DND-41 (cell line): ENCODE results near the gene FRMD7.

ENCODE experiments used
- ATAC-seq: fragments of 200-7000 bp; cut with Tn5 transposase; 3 replicates; pipeline ENCODE4 v1.9.1; 2021; ENCODE audit warnings: low read depth; ENCODE audit not compliant: insufficient read depth
- DNase-seq: peaks from one replicate; pipeline ENCODE4 v3.0.0-alpha.2; 2020
- H2AFZ ChIP-seq: 2 replicates; pipeline ENCODE4 v1.6.0; 2012; ENCODE audit warnings: low read depth, low read length
- H3K27ac ChIP-seq: 2 replicates; pipeline ENCODE4 v1.5.1; 2012; ENCODE audit warnings: low read length, inconsistent platforms
- H3K27me3 ChIP-seq: fragments of 200-600 bp; sonication (generic); 2 replicates; pipeline ENCODE4 v1.6.0; 2012; ENCODE audit warnings: low read length, mild to moderate bottlenecking, inconsistent platforms; ENCODE audit not compliant: insufficient read depth, poor library complexity
- H3K36me3 ChIP-seq: 2 replicates; pipeline ENCODE4 v1.5.1; 2012; ENCODE audit warnings: low read length, inconsistent platforms; ENCODE audit not compliant: insufficient read depth
- H3K4me1 ChIP-seq: 2 replicates; pipeline ENCODE4 v1.5.1; 2012; ENCODE audit warnings: mild to moderate bottlenecking, low read length; ENCODE audit not compliant: insufficient read depth
- H3K4me2 ChIP-seq: 2 replicates; pipeline ENCODE4 v1.6.0; 2012; ENCODE audit warnings: mild to moderate bottlenecking, moderate library complexity, low read length, inconsistent platforms; ENCODE audit not compliant: insufficient read depth
- H3K4me3 ChIP-seq, 2 experiments: fragments of 200-600 bp in 1 of 2; shearing (Covaris generic) in 1 of 2; 2 replicates each; pipeline ENCODE4 v1.5.1; 2012 to 2016; ENCODE audit warnings: inconsistent platforms in 2 of 2, low read length in 2 of 2, mild to moderate bottlenecking in 2 of 2, low read depth in 1 of 2, moderate library complexity in 1 of 2
- H3K79me2 ChIP-seq: 2 replicates; pipeline ENCODE4 v1.6.0; 2012; ENCODE audit warnings: low read length, inconsistent platforms; ENCODE audit not compliant: insufficient read depth
- H3K9ac ChIP-seq: 2 replicates; pipeline ENCODE4 v1.6.0; 2012; ENCODE audit warnings: low read depth, mild to moderate bottlenecking, inconsistent platforms, low read length, moderate library complexity
- H3K9me3 ChIP-seq: 2 replicates; pipeline ENCODE4 v1.5.1; 2012; ENCODE audit warnings: low read length, moderate library complexity, mild to moderate bottlenecking, inconsistent platforms; ENCODE audit not compliant: insufficient read depth, severe bottlenecking
- H4K20me1 ChIP-seq: 2 replicates; pipeline ENCODE4 v1.6.0; 2012; ENCODE audit warnings: low read length; ENCODE audit not compliant: insufficient read depth
- CTCF ChIP-seq: IDR thresholded peaks from 2 replicates; pipeline ENCODE4 v1.5.1; 2012; ENCODE audit warnings: borderline replicate concordance, low read length, moderate library complexity, mild to moderate bottlenecking; ENCODE audit not compliant: poor library complexity, severe bottlenecking; ENCODE audit errors: extremely low read depth
- EZH2 ChIP-seq: IDR thresholded peaks from 3 replicates; pipeline ENCODE4 v1.6.1; 2012; ENCODE audit warnings: borderline replicate concordance, low read depth, mild to moderate bottlenecking, moderate library complexity, low read length, inconsistent platforms; ENCODE audit not compliant: severe bottlenecking

FRMD7 gene

GRCh38 chrX:132046533-132046932 lies 81.3 kb downstream of the FRMD7 start:
- H3K27ac ChIP-seq = no peak overlapping the region
- no peaks in the 10 kb centered on the region for H3K4me1 ChIP-seq
- no peak for ATAC-seq
- H3K4me2 ChIP-seq = no peak overlapping the region
- no peaks in the 10 kb centered on the region for H3K27me3 ChIP-seq
- TF ChIP-seq EZH2 = no peak
- no peak for TF ChIP-seq CTCF
- no peaks in the 10 kb centered on the region for H3K9me3 ChIP-seq
- H3K9ac ChIP-seq = no peak overlapping the region
- no peak overlapping the region for H2AFZ ChIP-seq
- H3K36me3 ChIP-seq = peaks cover 5% of the 10 kb centered on the region; the same call in 1 of the 2 replicates
- no peak overlapping the region for H3K4me3 ChIP-seq
- DNase-seq = no peak
- H3K79me2 ChIP-seq = peaks cover 96% of the 10 kb centered on the region
- H4K20me1 ChIP-seq = peaks cover 57% of the 10 kb centered on the region

- no peaks in the 10 kb centered on the region for H3K4me1 ChIP-seq
- ATAC-seq (no peak), DNase-seq (no peak)
- no peak overlapping the region for H3K27ac ChIP-seq
- H2AFZ ChIP-seq = no peak overlapping the region
- H3K27me3 ChIP-seq = no peaks in the 10 kb centered on the region
- peaks cover 5% of the 10 kb centered on the region; the same call in 1 of the 2 replicates for H3K36me3 ChIP-seq
- no peaks in the 10 kb centered on the region for H3K9me3 ChIP-seq
- H3K79me2 ChIP-seq = peaks cover 96% of the 10 kb centered on the region
- H3K4me3 ChIP-seq = no peak overlapping the region
- H3K4me2 ChIP-seq = no peak overlapping the region
- H3K9ac ChIP-seq = no peak overlapping the region
- peaks cover 55% of the 10 kb centered on the region for H4K20me1 ChIP-seq
- TF ChIP-seq CTCF (no peak), EZH2 (no peak)
Observed at GRCh38 chrX:132045456-132045855, 82.4 kb downstream of the FRMD7 start.

- H3K79me2 ChIP-seq = peaks cover 96% of the 10 kb centered on the region
- peaks cover 5% of the 10 kb centered on the region; the same call in 1 of the 2 replicates for H3K36me3 ChIP-seq
- no peak overlapping the region for H3K4me2 ChIP-seq
- H3K27me3 ChIP-seq = no peaks in the 10 kb centered on the region
- no peak for ATAC-seq
- H4K20me1 ChIP-seq = peaks cover 50% of the 10 kb centered on the region
- no peaks in the 10 kb centered on the region for H3K4me1 ChIP-seq
- no peak for DNase-seq
- TF ChIP-seq EZH2 (no peak), CTCF (no peak)
- no peaks in the 10 kb centered on the region for H3K9me3 ChIP-seq
- H2AFZ ChIP-seq = no peak overlapping the region
- no peak overlapping the region for H3K27ac ChIP-seq
- no peak overlapping the region for H3K9ac ChIP-seq
- H3K4me3 ChIP-seq = no peak overlapping the region
Observed at GRCh38 chrX:132044953-132045352, 82.9 kb downstream of the FRMD7 start.

GRCh38 chrX:132043977-132044376 lies 83.8 kb downstream of the FRMD7 start:
- Histone ChIP-seq H3K36me3 (peaks cover 5% of the 10 kb centered on the region; the same call in 1 of the 2 replicates), H3K27me3 (no peaks in the 10 kb centered on the region), H3K27ac (no peak overlapping the region), H3K4me2 (no peak overlapping the region), H3K4me1 (no peaks in the 10 kb centered on the region), H3K79me2 (peaks cover 96% of the 10 kb centered on the region), H3K4me3 (no peak overlapping the region), H2AFZ (no peak overlapping the region), H3K9ac (no peak overlapping the region), H3K9me3 (no peaks in the 10 kb centered on the region), H4K20me1 (peaks cover 42% of the 10 kb centered on the region)
- DNase-seq (no peak), ATAC-seq (no peak)
- TF ChIP-seq EZH2 (no peak), CTCF (no peak)
